T-cell (primary cell): Measurements from ENCODE around the gene PRKCB. TPM values are rescaled to one million over a fixed set of nuclear protein-coding genes. Genes with fewer than 3 reads are reported as not detected.

Source experiments
- ATAC-seq, 4 experiments: fragments of 200-7000 bp in 3 of 4; fragments of 150-1000 bp in 1 of 4; cut with Tn5 transposase; replicated peaks in 1 of 4; 1 replicate in 3 of 4; 2 replicates in 1 of 4; pipeline ENCODE4 v1.10.0; 2021; ENCODE audit warnings: moderate library complexity in 3 of 4, mild to moderate bottlenecking in 2 of 4, moderate number of reproducible peaks in 1 of 4
- CTCF ChIA-PET, 2 donors: fragments of 300-600 bp; sonication (Branson Sonifier 250); formaldehyde crosslinking; loops; one replicate each; lab custom pipeline; 2022; ENCODE audit warnings: antibody characterized with exemption in 2 of 2; lab: Charles Lee
- POLR2A ChIA-PET, 2 donors: fragments of 300-600 bp; sonication (Branson Sonifier 250); formaldehyde crosslinking; loops; one replicate each; lab custom pipeline; 2022; ENCODE audit warnings: antibody characterized with exemption in 2 of 2; lab: Charles Lee
- DNase-seq, 35 experiments: peaks; one replicate each; pipeline versions ENCODE4 v3.0.0 to v3.0.0-alpha.2; 2013 to 2023
- H3K27ac ChIP-seq: one replicate; pipeline ENCODE4 v1.5.1; 2013; ENCODE audit warnings: low read length
- H3K27me3 ChIP-seq, 2 experiments: replicated peaks in 1 of 2; 1 replicate in 1 of 2; 2 replicates in 1 of 2; pipeline versions ENCODE4 v1.6.1 to v1.7.0; 2013; ENCODE audit warnings: low read length in 1 of 2, mixed read lengths in 1 of 2; ENCODE audit not compliant: control insufficient read depth in 2 of 2, insufficient read depth in 2 of 2; ENCODE audit errors: extremely low read depth in 1 of 2
- H3K36me3 ChIP-seq, 2 donors: 1 replicate in 1 of 2; 2 replicates in 1 of 2; pipeline versions ENCODE4 v1.6.1 to v1.7.0; 2013; ENCODE audit warnings: low read length in 1 of 2; ENCODE audit not compliant: control insufficient read depth in 2 of 2, insufficient read depth in 1 of 2; ENCODE audit errors: extremely low read depth in 1 of 2
- H3K4me1 ChIP-seq, 2 experiments: 1 replicate in 1 of 2; 2 replicates in 1 of 2; pipeline versions ENCODE4 v1.6.1 to v1.7.0; 2013; ENCODE audit warnings: low read length in 2 of 2, mixed read lengths in 1 of 2; ENCODE audit not compliant: insufficient read depth in 2 of 2, control insufficient read depth in 1 of 2; ENCODE audit errors: extremely low read depth in 1 of 2
- H3K4me3 ChIP-seq, 2 donors: 1 replicate in 1 of 2; 2 replicates in 1 of 2; pipeline versions ENCODE4 v1.5.1 to v1.7.0; 2013; ENCODE audit warnings: mild to moderate bottlenecking in 2 of 2, low read length in 1 of 2, moderate library complexity in 1 of 2; ENCODE audit not compliant: control insufficient read depth in 1 of 2; ENCODE audit errors: extremely low read depth in 1 of 2
- H3K9me3 ChIP-seq: 2 replicates; pipeline ENCODE4 v1.7.0; 2013
- H3K27ac Mint-ChIP-seq, 2 donors: one replicate each; pipeline ENCODE4 v1.8.0; 2020 to 2021; ENCODE audit warnings: mild to moderate bottlenecking in 2 of 2, mixed read lengths in 2 of 2
- H3K27me3 Mint-ChIP-seq, 2 donors: one replicate each; pipeline ENCODE4 v1.8.0; 2021 to 2022; ENCODE audit warnings: mixed read lengths in 2 of 2
- H3K36me3 Mint-ChIP-seq: one replicate; pipeline ENCODE4 v1.8.0; 2021; ENCODE audit warnings: mixed read lengths
- H3K4me1 Mint-ChIP-seq, 3 donors: one replicate each; pipeline ENCODE4 v1.8.0; 2020 to 2022; ENCODE audit warnings: mixed read lengths in 3 of 3, mild to moderate bottlenecking in 1 of 3
- H3K4me3 Mint-ChIP-seq, 3 donors: one replicate each; pipeline ENCODE4 v1.8.0; 2020 to 2022; ENCODE audit warnings: mild to moderate bottlenecking in 3 of 3, mixed read lengths in 3 of 3, moderate library complexity in 3 of 3
- H3K9me3 Mint-ChIP-seq, 3 donors: one replicate each; pipeline ENCODE4 v1.8.0; 2020 to 2022; ENCODE audit warnings: mixed read lengths in 3 of 3
- WGBS: methylation state at CpG from one replicate; pipeline ENCODE4 v1.1.5; 2013; ENCODE audit warnings: missing lambda C conversion rate; ENCODE audit not compliant: insufficient coverage; 5-methylcytosine and 5-hydroxymethylcytosine counted together
- total RNA-seq, 35 experiments: library from RNA in 6 of 35; stranded (reverse) in 6 of 35; fragments of 120-200 nt in 1 of 35; gene quantifications; one replicate each; pipeline versions ENCODE4 v1.2.1 to v1.2.4 and lab custom pipeline; 2013 to 2026

Gene PRKCB
- total RNA-seq, 5 donors from 2014 or later (not counting 1 experiment from before 2014, with no cell fraction given) = 84.7 to 114 (median 105) TPM

- H3K27ac ChIP-seq = peak overlapping the region; percentile 35
- H3K27me3 Mint-ChIP-seq = no peaks in the 10 kb centered on the region
- peaks cover 0 to 11% of the 10 kb centered on the region in 2 donors for H3K36me3 ChIP-seq
- peaks cover 38 to 42% of the 10 kb centered on the region in 2 experiments for H3K4me1 ChIP-seq
- H3K4me3 Mint-ChIP-seq = peak overlapping the region; percentile 14 to 66 (median 56)
- no peak overlapping the region for H3K4me3 ChIP-seq
- no peaks in the 10 kb centered on the region for H3K27me3 ChIP-seq
- ChIA-PET POLR2A (interaction anchor here in 1 of 2 donors (0.6 kb wide), 1 partner anchor 54 kb away, joined by 4 read pairs; no protein-coding TSS in a partner anchor), CTCF (no interaction called here)
- no peaks in the 10 kb centered on the region for H3K9me3 ChIP-seq
- peaks cover 17% of the 10 kb centered on the region for H3K36me3 Mint-ChIP-seq
- H3K4me1 Mint-ChIP-seq = peaks cover 73 to 79% (median 78%) of the 10 kb centered on the region in 3 donors
- H3K27ac Mint-ChIP-seq = peak overlapping the region; percentile 87 to 93
- no peaks in the 10 kb centered on the region for H3K9me3 Mint-ChIP-seq
- ATAC-seq (peak in 3 of 4 experiments; percentile 4 to 31 (median 16)), DNase-seq (no peak)
- WGBS = no CpG with 5 or more reads among the region's 11 CpGs
These were observed 123.4 kb downstream of the PRKCB start for GRCh38 chr16:23959072-23959751.

GRCh38 chr16:23959752-23960072, 123.9 kb downstream of the PRKCB start:
- Histone ChIP-seq H3K4me1 (peaks cover 37 to 38% of the 10 kb centered on the region in 2 experiments), H3K27ac (peak overlapping the region; percentile 53), H3K4me3 (no peak overlapping the region), H3K9me3 (no peaks in the 10 kb centered on the region), H3K27me3 (no peaks in the 10 kb centered on the region), H3K36me3 (peaks cover 0 to 12% of the 10 kb centered on the region in 2 donors)
- Mint-ChIP-seq H3K4me3 (peak overlapping the region; percentile 7 to 66 (median 56)), H3K9me3 (no peaks in the 10 kb centered on the region), H3K36me3 (peaks cover 18% of the 10 kb centered on the region), H3K27me3 (no peaks in the 10 kb centered on the region), H3K4me1 (peaks cover 68 to 74% (median 73%) of the 10 kb centered on the region in 3 donors), H3K27ac (peak overlapping the region; percentile 87 to 93)
- CTCF ChIA-PET = no interaction called here
- POLR2A ChIA-PET = interaction anchor here in 1 of 2 donors (0.6 kb wide), 1 partner anchor 54 kb away, joined by 4 read pairs; no protein-coding TSS in a partner anchor
- DNase-seq (no peak), ATAC-seq (peak; percentile 16 to 49 (median 47))
- no CpG with 5 or more reads among the region's 4 CpGs for whole genome bisulfite sequencing

GRCh38 chr16:23960081-23960885, 124.5 kb downstream of the PRKCB start:
- H3K9me3 ChIP-seq = no peaks in the 10 kb centered on the region
- H3K4me3 ChIP-seq = no peak overlapping the region
- Mint-ChIP-seq H3K27me3 (no peaks in the 10 kb centered on the region), H3K36me3 (peaks cover 24% of the 10 kb centered on the region), H3K9me3 (no peaks in the 10 kb centered on the region), H3K4me1 (peaks cover 68 to 71% (median 70%) of the 10 kb centered on the region in 3 donors), H3K27ac (peak overlapping the region; percentile 87 to 93), H3K4me3 (peak overlapping the region; percentile 40 to 66 (median 57))
- peak overlapping the region; percentile 53 for H3K27ac ChIP-seq
- DNase-seq (no peak), ATAC-seq (peak; percentile 37 to 75 (median 58))
- H3K36me3 ChIP-seq = peaks cover 0 to 12% of the 10 kb centered on the region in 2 donors
- CTCF ChIA-PET = interaction anchor here (0.5 to 1.0 kb wide), 4 partner anchors 14 to 53 kb away, joined by 3 to 9 read pairs (median 3); no protein-coding TSS in a partner anchor
- POLR2A ChIA-PET = interaction anchor here (0.6 to 0.7 kb wide), 3 partner anchors 10 to 791 kb away, joined by 3 to 13 read pairs (median 4); no protein-coding TSS in a partner anchor
- peaks cover 37 to 38% of the 10 kb centered on the region in 2 experiments for H3K4me1 ChIP-seq
- WGBS = 57% methylated on average over 3 of the region's 5 CpGs
- no peaks in the 10 kb centered on the region for H3K27me3 ChIP-seq

- WGBS = 61% methylated on average over 5 of the region's 5 CpGs
- Histone ChIP-seq H3K27ac (no peak overlapping the region), H3K9me3 (no peaks in the 10 kb centered on the region), H3K4me3 (no peak overlapping the region), H3K4me1 (peaks cover 32 to 43% of the 10 kb centered on the region in 2 experiments), H3K27me3 (no peaks in the 10 kb centered on the region), H3K36me3 (peaks cover 0 to 12% of the 10 kb centered on the region in 2 donors)
- DNase-seq = no peak
- H3K9me3 Mint-ChIP-seq = no peaks in the 10 kb centered on the region
- peaks cover 29% of the 10 kb centered on the region for H3K36me3 Mint-ChIP-seq
- POLR2A ChIA-PET = no interaction called here
- no peaks in the 10 kb centered on the region for H3K27me3 Mint-ChIP-seq
- no peak for ATAC-seq
- CTCF ChIA-PET = no interaction called here
- H3K4me1 Mint-ChIP-seq = peaks cover 73 to 74% (median 73%) of the 10 kb centered on the region in 3 donors
- H3K4me3 Mint-ChIP-seq = no peak overlapping the region
- peak overlapping the region in 1 of 2 donors; percentile 76 for H3K27ac Mint-ChIP-seq
These were observed 126.2 kb downstream of the PRKCB start for GRCh38 chr16:23962001-23962400.

GRCh38 chr16:23964136-23964535, 128.4 kb downstream of the PRKCB start:
- Histone ChIP-seq H3K4me1 (peaks cover 24 to 39% of the 10 kb centered on the region in 2 experiments), H3K9me3 (no peaks in the 10 kb centered on the region), H3K27me3 (no peaks in the 10 kb centered on the region), H3K4me3 (no peak overlapping the region), H3K36me3 (peaks cover 0 to 12% of the 10 kb centered on the region in 2 donors), H3K27ac (no peak overlapping the region)
- ATAC-seq = no peak
- Mint-ChIP-seq H3K27me3 (no peaks in the 10 kb centered on the region), H3K9me3 (no peaks in the 10 kb centered on the region), H3K36me3 (peaks cover 34% of the 10 kb centered on the region), H3K27ac (no peak overlapping the region), H3K4me3 (no peak overlapping the region), H3K4me1 (peaks cover 70 to 74% (median 71%) of the 10 kb centered on the region in 3 donors)
- WGBS = no CpG with 5 or more reads among the region's 3 CpGs
- no peak for DNase-seq
- POLR2A ChIA-PET = no interaction called here
- CTCF ChIA-PET = no interaction called here

- Mint-ChIP-seq H3K4me1 (peaks cover 67 to 68% (median 67%) of the 10 kb centered on the region in 3 donors), H3K9me3 (no peaks in the 10 kb centered on the region), H3K27ac (no peak overlapping the region), H3K36me3 (peaks cover 41% of the 10 kb centered on the region), H3K27me3 (no peaks in the 10 kb centered on the region), H3K4me3 (no peak overlapping the region)
- peaks cover 13 to 28% of the 10 kb centered on the region in 2 experiments for H3K4me1 ChIP-seq
- DNase-seq = no peak
- peaks cover 0 to 12% of the 10 kb centered on the region in 2 donors for H3K36me3 ChIP-seq
- ATAC-seq = no peak
- ChIA-PET CTCF (no interaction called here), POLR2A (no interaction called here)
- H3K4me3 ChIP-seq = no peak overlapping the region
- WGBS = 100% methylated on average over 1 of the region's 6 CpGs
- H3K27me3 ChIP-seq = no peaks in the 10 kb centered on the region
- H3K27ac ChIP-seq = no peak overlapping the region
- no peaks in the 10 kb centered on the region for H3K9me3 ChIP-seq
These were observed 129.5 kb downstream of the PRKCB start for GRCh38 chr16:23965137-23965733.
